A673 (cell line): ENCODE data around the gene GDF9.

Experiments used
- EZH2 ChIP-seq: fragments of 200-600 bp; sonication (generic); IDR thresholded peaks from 2 replicates; pipeline ENCODE4 v1.6.1; 2017; ENCODE audit warnings: borderline replicate concordance, low read depth, mild to moderate bottlenecking, mixed read lengths, antibody characterized with exemption, low read length; ENCODE audit not compliant: poor library complexity, severe bottlenecking
- TF ChIP-seq, protein P1 (sequence below): fragments of 300-800, 200-600 bp; sonication (generic); conservative IDR thresholded peaks from 2 replicates; pipeline ENCODE4 v1.5.1; 2017; ENCODE audit warnings: low read depth, mild to moderate bottlenecking, antibody characterized with exemption, low read length, moderate library complexity, mixed read lengths

- TF ChIP-seq, protein P1, sequence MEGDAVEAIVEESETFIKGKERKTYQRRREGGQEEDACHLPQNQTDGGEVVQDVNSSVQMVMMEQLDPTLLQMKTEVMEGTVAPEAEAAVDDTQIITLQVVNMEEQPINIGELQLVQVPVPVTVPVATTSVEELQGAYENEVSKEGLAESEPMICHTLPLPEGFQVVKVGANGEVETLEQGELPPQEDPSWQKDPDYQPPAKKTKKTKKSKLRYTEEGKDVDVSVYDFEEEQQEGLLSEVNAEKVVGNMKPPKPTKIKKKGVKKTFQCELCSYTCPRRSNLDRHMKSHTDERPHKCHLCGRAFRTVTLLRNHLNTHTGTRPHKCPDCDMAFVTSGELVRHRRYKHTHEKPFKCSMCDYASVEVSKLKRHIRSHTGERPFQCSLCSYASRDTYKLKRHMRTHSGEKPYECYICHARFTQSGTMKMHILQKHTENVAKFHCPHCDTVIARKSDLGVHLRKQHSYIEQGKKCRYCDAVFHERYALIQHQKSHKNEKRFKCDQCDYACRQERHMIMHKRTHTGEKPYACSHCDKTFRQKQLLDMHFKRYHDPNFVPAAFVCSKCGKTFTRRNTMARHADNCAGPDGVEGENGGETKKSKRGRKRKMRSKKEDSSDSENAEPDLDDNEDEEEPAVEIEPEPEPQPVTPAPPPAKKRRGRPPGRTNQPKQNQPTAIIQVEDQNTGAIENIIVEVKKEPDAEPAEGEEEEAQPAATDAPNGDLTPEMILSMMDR: no peak
- TF ChIP-seq EZH2: no peak
Observed at GRCh38 chr5:132848270-132848669, 18.0 kb downstream of the GDF9 start.
